DMS 273 (cell line): ENCODE results near the gene SPHK1.

Source experiments
- DNase-seq: peaks from one replicate; lab custom pipeline; 2025; ENCODE audit not compliant: unreplicated experiment; lab: John Stamatoyannopoulos, UW

The SPHK1 gene

GRCh38 chr17:76383546-76384221 lies 725 bp upstream of the SPHK1 start:
- peak; percentile 74 for DNase-seq

- peak; percentile 75 for DNase-seq
These were observed 830 bp downstream of the SPHK1 start for GRCh38 chr17:76384987-76385891.

GRCh38 chr17:76385892-76386786 lies 1.7 kb downstream of the SPHK1 start:
- peak; percentile 93 for DNase-seq

GRCh38 chr17:76386966-76387765 lies 2.8 kb downstream of the SPHK1 start:
- no peak for DNase-seq

- no peak for DNase-seq
These were observed 4.8 kb downstream of the SPHK1 start for GRCh38 chr17:76388966-76389888.

- no peak for DNase-seq
These were observed 5.6 kb downstream of the SPHK1 start for GRCh38 chr17:76390003-76390421.

GRCh38 chr17:76391200-76391715 lies 6.8 kb downstream of the SPHK1 start:
- no peak for DNase-seq

- DNase-seq, result no peak
These were observed 9.8 kb downstream of the SPHK1 start for GRCh38 chr17:76394166-76394565.

GRCh38 chr17:76395980-76396379 lies 11.6 kb downstream of the SPHK1 start:
- no peak for DNase-seq

GRCh38 chr17:76397184-76397583 lies 12.8 kb downstream of the SPHK1 start:
- no peak for DNase-seq

GRCh38 chr17:76397687-76398522 lies 13.5 kb downstream of the SPHK1 start:
- DNase-seq, result peak; percentile 94

GRCh38 chr17:76398523-76399174 lies 14.2 kb downstream of the SPHK1 start:
- DNase-seq, result no peak

- no peak for DNase-seq
These were observed 15.1 kb downstream of the SPHK1 start for GRCh38 chr17:76399175-76400172.

- no peak for DNase-seq
These were observed 18.3 kb downstream of the SPHK1 start for GRCh38 chr17:76402711-76403110.

GRCh38 chr17:76404256-76404655 lies 19.8 kb downstream of the SPHK1 start:
- DNase-seq, result no peak

GRCh38 chr17:76404976-76405563 lies 20.7 kb downstream of the SPHK1 start:
- DNase-seq, result no peak
